ENCODE measurements around the gene ABCA1. TPM values are rescaled to one million over a fixed set of nuclear protein-coding genes. Genes with fewer than 3 reads are reported as not detected.

The ABCA1 gene
- total RNA-seq, 4 donors from 2014 or later = 101 to 182 (median 151) TPM

DNA sequence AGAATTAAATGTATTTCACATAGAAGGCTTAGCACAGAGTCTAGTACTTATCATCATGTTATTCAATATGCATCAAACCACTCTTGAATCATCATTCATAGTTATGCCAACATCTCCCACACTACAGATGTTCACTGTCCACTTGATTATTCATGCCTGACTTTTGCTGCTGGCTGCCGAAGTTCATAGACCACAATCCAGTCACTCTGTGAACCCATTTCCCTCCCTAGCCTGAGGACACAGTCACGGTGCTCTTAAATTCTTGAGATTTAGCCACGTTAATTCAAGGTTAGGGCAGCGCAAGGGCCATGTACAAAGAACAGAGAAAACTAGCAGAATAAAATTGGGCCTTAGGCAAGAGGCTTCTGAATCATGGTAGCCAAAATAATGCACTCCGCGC, 32.4 kb downstream of the ABCA1 start:
- TF ChIP-seq CTCF (IDR thresholded peaks at IDR 0.05; ENCODE audit: low read depth) = no peak

DNA sequence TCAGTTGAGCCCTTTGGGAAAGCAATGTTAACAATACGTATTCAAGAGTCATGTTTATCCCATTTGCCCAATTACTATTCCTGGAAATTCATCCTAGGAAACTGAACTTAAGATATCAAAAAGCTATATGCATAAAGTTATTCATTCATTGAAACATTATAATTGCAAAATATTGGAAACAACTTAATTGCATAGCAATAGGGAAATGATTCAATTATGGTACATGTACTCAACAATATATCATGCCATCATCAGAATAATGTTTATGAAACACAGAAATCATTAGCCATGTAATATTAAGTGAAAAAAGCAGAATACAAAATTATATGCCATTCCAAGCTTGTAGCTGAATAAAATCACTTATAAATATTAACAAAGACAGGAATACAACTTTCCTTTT, 35.3 kb downstream of the ABCA1 start:
- TF ChIP-seq CTCF (IDR thresholded peaks at IDR 0.05; ENCODE audit: low read depth) = no peak

DNA sequence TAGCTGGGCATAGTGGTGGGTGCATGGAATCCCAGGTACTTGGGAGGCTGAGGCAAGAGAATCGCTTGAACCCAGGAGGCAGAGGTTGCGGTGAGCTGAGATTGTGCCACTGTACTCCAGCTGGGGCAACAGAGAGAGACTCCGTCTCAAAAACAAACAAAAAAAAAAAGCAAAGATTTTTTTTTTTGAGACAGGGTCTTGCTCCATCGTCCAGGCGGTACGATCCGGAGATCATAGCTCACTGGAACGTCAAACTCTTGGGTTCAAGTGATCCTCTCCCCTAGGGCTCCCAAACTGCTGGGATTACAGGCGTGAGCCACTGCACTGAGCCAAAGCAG, 37.6 kb downstream of the ABCA1 start:
- TF ChIP-seq CTCF (IDR thresholded peaks at IDR 0.05; ENCODE audit: low read depth) = no peak

DNA sequence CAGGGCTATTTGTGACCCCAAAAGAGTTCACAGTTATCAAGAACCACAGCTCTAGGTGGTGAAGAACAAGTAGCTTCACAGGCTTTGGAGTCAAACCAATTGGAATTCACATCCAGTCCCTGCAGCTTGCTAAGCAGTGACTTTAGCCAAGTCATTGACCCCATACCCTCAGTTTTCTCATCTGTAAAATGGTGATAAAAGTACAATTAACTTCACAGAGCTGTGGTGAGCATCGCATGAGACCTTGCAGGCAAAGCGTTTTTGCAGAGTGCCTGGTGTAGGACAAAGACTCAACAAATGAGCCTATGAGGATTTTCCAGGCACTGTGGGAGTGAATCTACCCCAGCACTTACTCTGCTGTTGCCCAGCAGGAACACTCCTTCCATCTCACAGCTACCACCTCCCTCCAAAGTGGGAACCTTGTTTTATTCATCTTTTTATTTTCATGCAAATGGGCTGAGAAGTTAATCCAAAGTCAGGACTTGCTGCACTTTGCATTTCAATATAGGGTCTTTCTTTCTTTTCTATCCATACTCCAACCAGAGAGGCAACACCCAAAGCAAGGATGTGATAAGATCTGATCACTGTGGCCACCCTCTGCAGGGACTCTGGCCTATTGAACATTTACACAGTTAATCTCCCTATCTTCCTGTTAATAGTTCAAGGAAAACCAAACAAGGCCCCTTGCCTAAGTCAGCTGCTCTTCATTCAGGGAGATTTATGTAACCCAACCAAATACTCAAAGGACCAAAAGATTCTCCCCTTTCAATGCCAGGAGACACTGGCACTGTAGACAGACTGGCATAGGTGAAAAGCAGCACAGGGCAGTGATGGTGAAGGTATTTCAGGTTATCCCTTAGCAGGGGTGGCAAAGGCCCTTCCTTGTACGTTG, 41.9 kb downstream of the ABCA1 start:
- TF ChIP-seq CTCF (IDR thresholded peaks at IDR 0.05; ENCODE audit: low read depth) = no peak

DNA sequence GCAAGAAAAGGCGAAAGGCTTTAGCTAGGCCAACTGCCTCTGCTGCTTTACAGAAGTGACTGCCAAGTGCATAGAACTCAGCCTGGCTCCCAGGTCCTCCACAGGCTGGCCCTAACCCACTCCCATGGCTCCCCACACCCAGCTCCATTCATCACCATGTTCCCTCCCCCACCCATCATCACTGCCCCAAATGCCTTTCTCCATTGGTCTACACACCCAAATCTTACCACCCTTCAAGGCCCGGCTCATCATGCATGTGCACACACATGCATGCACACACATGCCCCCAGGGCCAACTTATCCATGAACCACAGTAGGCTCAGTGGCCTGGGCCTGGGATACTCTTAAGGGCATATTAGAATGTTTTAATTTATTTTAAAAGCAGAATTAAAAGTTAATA, 44.8 kb downstream of the ABCA1 start:
- TF ChIP-seq CTCF (IDR thresholded peaks at IDR 0.05; ENCODE audit: low read depth) = no peak

DNA sequence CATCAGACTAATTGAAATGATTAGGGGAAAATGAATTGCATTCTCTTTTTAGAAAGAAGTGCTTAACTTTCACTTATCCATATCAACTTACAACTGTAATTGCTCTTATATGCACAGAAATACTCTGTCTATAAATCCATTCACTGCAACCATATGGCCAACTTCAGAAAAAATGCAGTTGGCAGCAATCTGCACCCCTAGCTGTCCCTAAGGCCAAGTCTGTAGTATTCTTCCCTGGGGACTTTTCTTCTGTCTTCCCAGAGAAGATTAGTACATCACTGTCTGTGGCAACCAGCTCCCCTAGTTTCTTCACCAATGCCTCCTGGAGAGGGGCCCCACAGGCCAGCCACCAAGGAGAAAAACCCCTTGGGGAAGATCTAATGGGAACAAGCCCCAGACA, 45.4 kb downstream of the ABCA1 start:
- TF ChIP-seq CTCF (IDR thresholded peaks at IDR 0.05; ENCODE audit: low read depth) = no peak

GRCh38 chr9:104882086-104882485, 45.9 kb downstream of the ABCA1 start:
- no peak for TF ChIP-seq CTCF (IDR thresholded peaks at IDR 0.05; ENCODE audit: low read depth)
